Measurements from ENCODE around the gene HOXB6.

Gene HOXB6

GRCh38 chr17:48605991-48606891, 1.5 kb upstream of the HOXB6 start:
- ATAC-seq (replicated peaks; ENCODE audit: extremely low read depth, poor library complexity, severe bottlenecking) (no peak), DNase-seq (ENCODE audit: low spot score in 2 of 2) (no peak)
- H3K4me1 Mint-ChIP-seq = peaks cover 22% of the 10 kb centered on the region
- H3K4me3 Mint-ChIP-seq = no peak overlapping the region
- H3K36me3 Mint-ChIP-seq (ENCODE audit: insufficient read depth) = peaks cover 11% of the 10 kb centered on the region
- H3K27me3 Mint-ChIP-seq = peaks cover 84% of the 10 kb centered on the region
- H3K27ac Mint-ChIP-seq (ENCODE audit: low read depth) = no peak overlapping the region
- no peaks in the 10 kb centered on the region for H3K9me3 Mint-ChIP-seq

GRCh38 chr17:48605409-48605919, 678 bp upstream of the HOXB6 start:
- H3K4me1 Mint-ChIP-seq = peaks cover 15% of the 10 kb centered on the region
- no peak overlapping the region for H3K4me3 Mint-ChIP-seq
- H3K9me3 Mint-ChIP-seq = no peaks in the 10 kb centered on the region
- H3K27ac Mint-ChIP-seq (ENCODE audit: low read depth) = no peak overlapping the region
- ATAC-seq (replicated peaks; ENCODE audit: extremely low read depth, poor library complexity, severe bottlenecking) (no peak), DNase-seq (ENCODE audit: low spot score in 2 of 2) (no peak)
- peaks cover 88% of the 10 kb centered on the region for H3K27me3 Mint-ChIP-seq
- peaks cover 6% of the 10 kb centered on the region for H3K36me3 Mint-ChIP-seq (ENCODE audit: insufficient read depth)

GRCh38 chr17:48603959-48604769, 622 bp downstream of the HOXB6 start:
- peaks cover 5% of the 10 kb centered on the region for H3K36me3 Mint-ChIP-seq (ENCODE audit: insufficient read depth)

GRCh38 chr17:48601539-48602425, 3.0 kb downstream of the HOXB6 start:
- ATAC-seq (replicated peaks; ENCODE audit: extremely low read depth, poor library complexity, severe bottlenecking) (no peak), DNase-seq (ENCODE audit: low spot score in 2 of 2) (no peak)
- Mint-ChIP-seq H3K9me3 (no peaks in the 10 kb centered on the region), H3K27me3 (peaks cover 100% of the 10 kb centered on the region), H3K27ac (ENCODE audit: low read depth) (no peak overlapping the region), H3K36me3 (ENCODE audit: insufficient read depth) (peaks cover 8% of the 10 kb centered on the region), H3K4me1 (peaks cover 37% of the 10 kb centered on the region), H3K4me3 (no peak overlapping the region)

More at GRCh38 chr17:48603959-48604769, 622 bp downstream of the HOXB6 start:
- peaks cover 15% of the 10 kb centered on the region for H3K4me1 Mint-ChIP-seq
- no peak for DNase-seq (ENCODE audit: low spot score in 2 of 2)
- peaks cover 99% of the 10 kb centered on the region for H3K27me3 Mint-ChIP-seq
- no peak for ATAC-seq (replicated peaks; ENCODE audit: extremely low read depth, poor library complexity, severe bottlenecking)
- H3K27ac Mint-ChIP-seq (ENCODE audit: low read depth) = no peak overlapping the region
- H3K9me3 Mint-ChIP-seq = no peaks in the 10 kb centered on the region
- peak overlapping the region; percentile 34 for H3K4me3 Mint-ChIP-seq

GRCh38 chr17:48601207-48601538, 3.6 kb downstream of the HOXB6 start:
- no peak for DNase-seq (ENCODE audit: low spot score in 2 of 2)
- Mint-ChIP-seq H3K27ac (ENCODE audit: low read depth) (no peak overlapping the region), H3K27me3 (peaks cover 100% of the 10 kb centered on the region), H3K4me1 (peaks cover 43% of the 10 kb centered on the region), H3K9me3 (no peaks in the 10 kb centered on the region), H3K4me3 (no peak overlapping the region), H3K36me3 (ENCODE audit: insufficient read depth) (peaks cover 11% of the 10 kb centered on the region)
- ATAC-seq (replicated peaks; ENCODE audit: extremely low read depth, poor library complexity, severe bottlenecking) = no peak

- DNase-seq (ENCODE audit: low spot score in 2 of 2) (no peak), ATAC-seq (replicated peaks; ENCODE audit: extremely low read depth, poor library complexity, severe bottlenecking) (no peak)
- H3K36me3 Mint-ChIP-seq (ENCODE audit: insufficient read depth) = peaks cover 11% of the 10 kb centered on the region
- no peak overlapping the region for H3K27ac Mint-ChIP-seq (ENCODE audit: low read depth)
- peaks cover 44% of the 10 kb centered on the region for H3K4me1 Mint-ChIP-seq
- no peaks in the 10 kb centered on the region for H3K9me3 Mint-ChIP-seq
- no peak overlapping the region for H3K4me3 Mint-ChIP-seq
- H3K27me3 Mint-ChIP-seq = peaks cover 100% of the 10 kb centered on the region
These were observed 4.3 kb downstream of the HOXB6 start for GRCh38 chr17:48600244-48601098.

GRCh38 chr17:48599354-48599753, 5.4 kb downstream of the HOXB6 start:
- H3K27me3 Mint-ChIP-seq = peaks cover 100% of the 10 kb centered on the region
- DNase-seq (ENCODE audit: low spot score in 2 of 2) (no peak), ATAC-seq (replicated peaks; ENCODE audit: extremely low read depth, poor library complexity, severe bottlenecking) (no peak)
- H3K36me3 Mint-ChIP-seq (ENCODE audit: insufficient read depth) = peaks cover 11% of the 10 kb centered on the region
- peaks cover 41% of the 10 kb centered on the region for H3K4me1 Mint-ChIP-seq
- H3K27ac Mint-ChIP-seq (ENCODE audit: low read depth) = no peak overlapping the region
- H3K9me3 Mint-ChIP-seq = no peaks in the 10 kb centered on the region
- H3K4me3 Mint-ChIP-seq = no peak overlapping the region

- H3K27me3 Mint-ChIP-seq = peaks cover 100% of the 10 kb centered on the region
- peak overlapping the region; percentile 82 for H3K4me3 Mint-ChIP-seq
- DNase-seq (ENCODE audit: low spot score in 2 of 2) (no peak), ATAC-seq (replicated peaks; ENCODE audit: extremely low read depth, poor library complexity, severe bottlenecking) (no peak)
- no peak overlapping the region for H3K27ac Mint-ChIP-seq (ENCODE audit: low read depth)
- no peaks in the 10 kb centered on the region for H3K9me3 Mint-ChIP-seq
- peaks cover 15% of the 10 kb centered on the region for H3K36me3 Mint-ChIP-seq (ENCODE audit: insufficient read depth)
- H3K4me1 Mint-ChIP-seq = peaks cover 45% of the 10 kb centered on the region
These were observed 6.0 kb downstream of the HOXB6 start for GRCh38 chr17:48598736-48599135.

- peak; percentile 37 for ATAC-seq (replicated peaks; ENCODE audit: extremely low read depth, poor library complexity, severe bottlenecking)
- peaks cover 52% of the 10 kb centered on the region for H3K4me1 Mint-ChIP-seq
- no peak for DNase-seq (ENCODE audit: low spot score in 2 of 2)
- H3K36me3 Mint-ChIP-seq (ENCODE audit: insufficient read depth) = peaks cover 20% of the 10 kb centered on the region
- no peaks in the 10 kb centered on the region for H3K9me3 Mint-ChIP-seq
- peak overlapping the region; percentile 82 for H3K4me3 Mint-ChIP-seq
- H3K27ac Mint-ChIP-seq (ENCODE audit: low read depth) = no peak overlapping the region
- H3K27me3 Mint-ChIP-seq = peaks cover 100% of the 10 kb centered on the region
These were observed 6.8 kb downstream of the HOXB6 start for GRCh38 chr17:48597778-48598631.

GRCh38 chr17:48597528-48597777, 7.3 kb downstream of the HOXB6 start:
- H3K36me3 Mint-ChIP-seq (ENCODE audit: insufficient read depth) = peaks cover 20% of the 10 kb centered on the region
- H3K27ac Mint-ChIP-seq (ENCODE audit: low read depth) = no peak overlapping the region
- peak overlapping the region; percentile 82 for H3K4me3 Mint-ChIP-seq
- DNase-seq (ENCODE audit: low spot score in 2 of 2) = no peak
- peaks cover 100% of the 10 kb centered on the region for H3K27me3 Mint-ChIP-seq
- H3K9me3 Mint-ChIP-seq = no peaks in the 10 kb centered on the region
- H3K4me1 Mint-ChIP-seq = peaks cover 55% of the 10 kb centered on the region
- ATAC-seq (replicated peaks; ENCODE audit: extremely low read depth, poor library complexity, severe bottlenecking) = no peak

All from central memory CD8-positive, alpha-beta T cell (primary cell).